GM18951 (cell line): Measurements from ENCODE around the gene ELF5.

ENCODE experiments used
- POLR2A ChIP-seq: IDR thresholded peaks from 4 replicates; pipeline ENCODE4 v1.6.1; 2011; ENCODE audit warnings: mild to moderate bottlenecking; ENCODE audit not compliant: insufficient read length, insufficient read depth; ENCODE audit errors: extremely low read depth
- in situ Hi-C: fragments of 300-500 bp; cut with MboI; formaldehyde crosslinking; loops from one replicate; pipeline ENCODE4 v1.12.0; 2022; ENCODE audit warnings: low sequenced_read_pairs, mixed read lengths, inconsistent platforms; ENCODE audit not compliant: unreplicated experiment

The ELF5 gene

DNA sequence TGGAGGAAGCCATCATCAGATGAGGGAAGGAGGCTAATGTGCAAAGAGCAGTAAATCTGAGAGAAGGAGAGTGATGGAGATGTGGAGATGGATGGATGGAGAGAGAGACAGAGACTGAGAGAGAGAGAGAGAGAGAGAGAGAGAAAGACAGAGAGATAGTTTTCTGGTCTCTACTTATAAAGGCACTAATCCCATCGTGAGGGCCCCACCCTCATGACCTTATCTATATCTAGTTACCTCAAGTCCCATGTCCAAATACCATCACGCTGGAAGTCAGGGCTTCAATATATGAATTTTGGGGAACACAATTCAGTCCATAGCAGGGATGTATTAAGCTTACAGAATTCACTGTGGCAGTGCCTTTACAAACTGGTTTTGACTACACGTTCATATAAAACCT is 21.2 kb upstream of the ELF5 start:
- in situ Hi-C loops: no loop called here
- TF ChIP-seq POLR2A: no peak

DNA sequence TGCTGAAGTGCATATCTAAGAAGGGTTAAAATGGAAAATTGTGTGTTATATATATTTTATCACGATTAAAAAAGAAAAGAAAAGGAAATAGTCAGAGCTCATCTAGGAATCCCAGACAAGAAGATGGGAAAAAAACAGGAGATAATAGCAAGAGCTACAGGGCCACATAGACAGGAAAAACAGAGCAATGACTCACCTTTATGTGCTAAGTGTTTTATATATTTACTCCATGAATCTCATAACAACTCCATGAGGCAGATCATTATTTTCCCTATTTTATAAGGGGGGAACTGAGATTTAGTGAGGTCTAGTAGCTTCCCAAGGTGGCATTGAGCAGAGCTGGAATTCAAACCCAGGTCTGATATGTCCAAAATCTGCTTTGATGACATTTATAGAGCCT is 18.1 kb upstream of the ELF5 start:
- in situ Hi-C loops: no loop called here
- no peak for TF ChIP-seq POLR2A

DNA sequence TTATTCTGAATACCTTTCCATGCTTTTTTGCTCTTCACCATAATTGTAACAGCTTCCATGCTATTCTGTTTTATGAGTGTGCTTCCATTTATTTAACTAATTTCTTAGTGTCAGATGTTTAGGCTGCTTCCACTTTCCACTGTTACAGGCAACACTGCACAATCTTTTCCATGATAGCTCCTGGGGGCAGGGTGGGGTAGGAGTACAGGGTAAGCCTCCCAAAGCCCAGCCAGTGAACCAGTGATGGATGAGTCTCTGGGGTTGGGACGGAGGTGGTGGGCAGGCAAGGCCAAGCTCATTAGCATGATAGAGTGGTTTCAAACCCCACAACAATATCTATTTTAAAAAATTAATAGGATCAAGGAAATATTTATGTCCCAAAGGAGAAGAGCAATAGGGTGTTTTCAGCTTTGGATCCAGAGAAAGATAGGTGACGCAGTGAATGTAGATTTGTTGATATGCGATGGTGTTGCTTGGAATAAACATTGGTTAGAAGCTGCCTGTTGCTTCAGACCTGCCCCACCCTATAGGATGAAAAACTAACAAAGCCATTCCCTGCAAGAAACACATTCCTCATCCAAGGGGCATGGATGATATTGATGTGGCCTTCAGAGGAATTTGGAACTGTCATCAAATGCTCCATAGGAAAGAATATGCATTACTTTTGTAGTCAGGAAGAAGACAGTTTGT is 17.1 kb upstream of the ELF5 start:
- TF ChIP-seq POLR2A: no peak
- in situ Hi-C loops: no loop called here

DNA sequence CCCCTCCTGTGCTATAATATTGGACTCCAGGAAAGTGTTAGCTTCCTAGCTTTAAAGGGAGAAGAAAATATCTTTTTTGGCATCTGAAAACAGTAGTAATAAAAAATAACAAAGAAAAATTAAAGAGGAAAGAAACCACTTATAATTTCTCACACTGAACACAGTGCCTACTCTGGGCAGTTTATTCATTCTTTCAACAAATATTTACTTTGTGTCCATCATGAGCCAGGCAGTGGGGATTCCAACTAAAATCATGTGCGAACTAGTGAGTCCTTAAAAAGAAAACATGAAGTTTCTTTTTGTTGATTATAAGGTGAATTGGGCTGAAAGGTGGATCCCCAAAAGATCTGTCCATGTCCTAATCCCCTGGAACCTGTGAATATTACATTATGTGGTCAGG is 16.0 kb upstream of the ELF5 start:
- in situ Hi-C loops: no loop called here
- TF ChIP-seq POLR2A: no peak

DNA sequence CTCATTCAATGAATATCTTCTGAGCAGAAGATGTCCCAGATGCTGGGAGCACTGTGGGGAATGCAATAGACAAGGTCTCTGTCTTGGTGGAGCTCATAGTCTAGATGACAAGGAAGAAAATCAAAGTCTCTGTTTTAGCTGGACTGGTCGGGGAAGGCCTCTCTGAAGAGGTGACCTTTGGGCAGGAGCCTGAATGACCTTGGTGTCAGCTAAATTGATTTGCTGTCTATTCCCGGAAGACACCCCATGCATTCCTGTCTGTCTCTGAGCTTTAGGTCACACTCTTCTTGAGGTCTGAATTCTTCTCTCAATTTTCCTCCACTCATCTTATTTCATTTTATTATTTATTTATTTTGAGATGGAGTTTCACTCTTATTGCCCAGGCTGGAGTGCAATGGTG is 14.5 kb upstream of the ELF5 start:
- in situ Hi-C loops: no loop called here
- no peak for TF ChIP-seq POLR2A

DNA sequence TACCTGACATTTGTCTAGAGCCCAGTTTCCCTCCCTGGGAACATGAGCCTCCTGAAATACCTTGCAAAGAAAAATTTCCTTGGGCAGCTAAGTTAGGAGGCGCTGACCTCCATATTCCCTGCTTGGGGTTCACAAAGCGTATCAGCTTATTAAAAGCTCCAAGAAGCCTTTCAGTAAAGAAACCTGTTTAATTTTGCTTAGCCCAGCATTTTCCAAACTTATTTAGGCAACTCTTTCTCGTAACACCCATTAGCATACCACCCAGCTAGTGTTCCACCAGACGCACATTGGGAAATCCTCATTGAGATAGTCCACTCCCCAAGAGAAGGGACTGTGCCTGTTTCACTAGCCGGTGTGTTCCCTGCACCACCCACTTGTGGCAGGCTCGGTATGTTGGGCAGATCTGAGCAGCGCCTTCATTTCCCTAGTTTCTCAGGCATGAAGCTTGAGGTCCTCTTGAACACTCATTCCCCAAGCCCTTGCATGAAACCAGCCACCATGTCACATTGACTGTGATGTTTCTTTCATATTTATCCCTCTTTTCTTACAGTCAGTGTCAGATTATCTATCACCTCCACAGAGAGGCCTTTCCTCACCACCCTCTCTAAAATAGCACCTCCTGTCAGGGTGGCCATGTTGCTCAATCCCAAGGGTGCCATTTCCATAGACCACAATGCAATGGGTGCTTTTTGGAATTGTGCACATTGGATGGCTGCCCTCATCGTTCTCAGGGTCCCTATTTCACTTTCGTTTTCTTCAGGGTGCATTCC is 12.5 kb upstream of the ELF5 start:
- in situ Hi-C loops: no loop called here
- no peak for TF ChIP-seq POLR2A

DNA sequence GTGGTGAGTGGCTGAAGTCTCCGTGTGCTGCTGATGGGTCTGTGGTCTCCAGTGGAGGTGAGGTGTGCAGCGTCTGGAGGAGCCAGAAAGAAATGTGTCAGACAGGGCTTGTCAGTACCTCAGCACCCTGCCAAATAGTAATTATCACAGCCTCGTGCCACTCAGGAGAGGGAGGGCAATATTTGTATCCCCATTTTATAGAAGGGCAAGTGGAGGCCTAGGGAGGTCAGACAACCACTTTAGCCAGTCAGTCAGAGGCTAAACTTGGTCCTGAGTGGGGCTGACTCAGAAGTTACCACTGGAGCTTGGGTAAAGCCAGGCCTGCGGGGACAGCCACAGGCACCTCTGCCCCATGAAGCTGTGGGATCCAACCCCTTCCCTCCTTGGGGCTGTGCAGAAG is 11.5 kb upstream of the ELF5 start:
- TF ChIP-seq POLR2A: no peak
- in situ Hi-C loops: no loop called here

DNA sequence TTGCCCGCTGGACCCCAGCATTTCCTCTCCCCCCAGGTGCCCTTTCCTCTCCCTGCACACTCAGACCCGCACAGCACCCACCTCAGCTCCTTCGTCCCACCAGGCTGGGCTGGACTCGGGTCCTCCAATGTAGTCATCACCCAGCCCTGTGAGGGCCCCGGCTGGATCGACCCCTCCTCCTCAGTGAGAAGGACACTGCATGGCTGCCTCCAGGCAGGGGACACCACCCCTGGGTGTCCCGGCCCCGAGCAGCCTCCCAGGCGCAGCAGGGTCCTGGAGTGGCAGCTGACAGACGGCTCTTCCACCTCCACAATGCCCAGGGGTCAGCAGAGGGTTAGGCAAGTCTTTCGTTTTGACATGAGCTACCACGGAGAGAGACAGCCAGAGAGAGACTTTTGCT is 11.1 kb upstream of the ELF5 start:
- TF ChIP-seq POLR2A: no peak
- in situ Hi-C loops: no loop called here

DNA sequence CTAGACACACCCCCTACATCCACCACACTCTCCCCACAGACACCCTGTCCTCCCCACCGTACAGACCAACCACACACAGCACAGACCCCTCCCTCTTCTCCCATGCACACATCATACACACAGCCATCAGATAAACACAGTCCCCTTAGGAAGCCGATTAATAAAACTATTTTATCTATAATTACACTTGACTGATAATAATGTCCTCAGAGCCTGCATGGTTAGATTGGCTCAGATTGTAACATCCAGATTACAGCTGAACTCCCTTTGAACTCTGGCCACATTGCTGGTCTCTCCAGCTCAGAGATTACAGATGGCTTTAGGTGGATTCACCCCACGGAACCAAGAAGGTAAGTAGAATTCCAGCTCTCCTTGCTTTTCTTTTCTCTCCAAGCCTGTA is 9.5 kb upstream of the ELF5 start:
- TF ChIP-seq POLR2A: no peak
- in situ Hi-C loops: no loop called here

DNA sequence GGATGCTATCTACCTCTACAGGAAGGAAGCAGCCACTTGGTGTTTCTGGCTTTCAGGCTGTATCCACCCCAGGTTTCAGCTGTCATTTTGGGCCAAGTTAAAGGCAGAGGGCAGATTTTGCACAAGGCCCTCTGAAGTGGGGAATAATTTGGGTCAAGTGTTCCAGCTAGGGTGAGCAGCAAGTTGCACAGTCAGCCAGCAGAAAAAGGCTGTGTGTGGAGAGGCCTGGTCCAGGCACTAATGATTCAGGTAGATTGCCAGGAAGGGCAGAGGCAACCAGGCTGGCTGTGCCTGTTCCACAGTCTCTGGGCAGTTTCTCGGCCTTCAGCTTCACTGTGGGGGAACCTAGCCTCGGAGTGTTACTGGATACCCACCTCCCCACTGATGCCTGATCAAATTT is 8.6 kb upstream of the ELF5 start:
- in situ Hi-C loops: no loop called here
- TF ChIP-seq POLR2A: no peak

DNA sequence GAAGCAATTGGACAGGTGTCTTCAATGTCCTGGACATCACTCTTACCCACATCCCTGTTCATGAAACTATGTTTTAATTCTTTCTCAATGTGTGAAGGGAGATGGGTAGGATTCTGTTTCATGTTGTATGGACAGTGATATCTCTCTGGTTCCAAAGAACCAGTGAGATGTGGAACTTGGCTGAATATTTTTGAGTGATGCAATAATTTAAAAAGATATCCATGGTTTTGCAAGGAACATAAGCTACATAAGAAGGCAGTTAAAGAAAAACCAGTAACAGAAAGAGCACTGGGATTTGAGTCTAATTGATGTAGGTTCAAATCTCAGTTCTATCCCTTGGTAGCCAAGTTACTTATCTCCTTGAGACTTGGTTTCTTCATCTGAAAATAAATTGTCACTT is 7.7 kb upstream of the ELF5 start:
- TF ChIP-seq POLR2A: no peak
- in situ Hi-C loops: no loop called here

DNA sequence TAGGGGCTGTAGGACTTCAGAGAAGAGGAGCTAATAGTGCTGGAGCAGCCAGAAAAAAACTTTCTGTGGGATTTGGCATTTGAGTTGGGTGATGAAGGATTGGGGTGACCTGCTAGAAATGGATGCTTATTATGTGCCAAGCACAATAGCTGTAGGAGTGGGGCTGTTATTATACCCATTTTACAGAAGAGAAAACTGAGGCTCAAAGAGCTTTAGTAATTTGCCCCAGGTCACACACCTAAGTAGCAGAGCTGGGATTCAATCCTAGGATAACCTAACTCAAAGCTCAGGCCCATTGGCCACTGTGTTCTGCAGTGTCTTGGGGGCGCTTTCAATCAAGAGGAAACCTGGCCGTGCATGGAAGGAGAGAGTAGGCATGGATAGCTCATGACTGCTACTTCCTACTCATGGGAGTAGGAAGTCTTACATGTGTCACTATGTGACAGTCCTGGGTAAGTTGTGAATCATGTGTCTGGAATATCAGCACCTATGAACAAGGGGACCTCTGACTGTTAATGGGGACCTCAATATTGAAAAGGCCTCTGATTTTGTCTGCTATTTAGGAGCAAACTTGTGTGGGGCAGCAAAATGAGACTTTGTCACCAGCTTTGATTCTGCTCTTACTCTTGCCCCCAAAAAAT is 6.1 kb upstream of the ELF5 start:
- in situ Hi-C loops: no loop called here
- no peak for TF ChIP-seq POLR2A

DNA sequence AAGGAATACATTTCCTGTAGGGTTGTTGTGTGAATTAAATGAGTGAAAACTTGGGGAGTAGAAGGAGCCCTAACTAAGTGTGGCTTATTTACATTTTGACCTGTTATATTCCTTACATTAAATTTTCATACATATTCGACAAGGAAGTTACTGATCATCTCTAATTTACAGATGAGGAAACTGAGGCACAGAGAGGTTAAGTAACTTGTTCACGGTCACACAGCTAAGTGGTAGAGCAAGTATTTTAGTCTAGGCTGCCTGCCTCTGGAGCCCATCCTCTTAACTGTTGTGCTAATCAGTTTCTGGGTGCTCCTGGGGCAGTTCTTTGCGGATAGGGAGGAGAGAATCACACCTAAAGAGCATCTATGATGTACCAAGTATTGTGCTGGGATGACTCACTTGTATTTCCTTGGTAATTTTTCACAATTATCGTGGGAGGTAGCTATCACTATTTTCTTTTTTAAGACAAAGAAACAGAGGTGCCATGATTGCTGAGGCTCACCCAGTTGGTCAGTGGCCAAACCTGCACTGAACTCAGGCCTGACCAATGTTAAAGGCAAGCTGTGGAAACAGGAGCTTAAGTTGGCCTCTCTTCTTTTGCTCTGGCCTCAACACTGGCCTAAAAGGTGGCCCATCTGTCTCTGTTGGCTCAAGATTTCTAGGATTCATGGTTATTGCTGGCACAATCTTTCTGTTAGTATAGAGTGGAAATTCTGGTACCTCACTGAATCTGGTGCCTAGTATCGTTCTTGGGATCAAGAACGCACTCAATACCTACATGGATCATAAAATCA is 2.9 kb upstream of the ELF5 start:
- in situ Hi-C loops: no loop called here
- no peak for TF ChIP-seq POLR2A
